Renal cortex interstitium (tissue), 11 donors: ENCODE measurements around the gene CEP85. TPM values are rescaled to one million over a fixed set of nuclear protein-coding genes. Genes with fewer than 3 reads are reported as not detected.
"Not testable (repeated sequence)": the region's sequence is repeated elsewhere in the genome, so short reads cannot be mapped to it uniquely, and the experiment has no call there.

Experiments
- DNase-seq, 11 donors: peaks; one replicate each; pipeline ENCODE4 v3.0.0-alpha.2; 2013; ENCODE audit warnings: low read depth in 9 of 11, low spot score in 4 of 11; ENCODE audit errors: extremely low read depth in 1 of 11
- polyA plus RNA-seq, 3 donors: library from polyadenylated mRNA; unstranded; fragments of 120-200 nt; gene quantifications; one replicate each; pipeline ENCODE4 v1.2.1, GENCODE V29; 2013; ENCODE audit not compliant: insufficient read length in 3 of 3

Gene CEP85
- polyA plus RNA-seq, 3 donors = 16.9 to 21.1 (median 17.9) TPM

DNA sequence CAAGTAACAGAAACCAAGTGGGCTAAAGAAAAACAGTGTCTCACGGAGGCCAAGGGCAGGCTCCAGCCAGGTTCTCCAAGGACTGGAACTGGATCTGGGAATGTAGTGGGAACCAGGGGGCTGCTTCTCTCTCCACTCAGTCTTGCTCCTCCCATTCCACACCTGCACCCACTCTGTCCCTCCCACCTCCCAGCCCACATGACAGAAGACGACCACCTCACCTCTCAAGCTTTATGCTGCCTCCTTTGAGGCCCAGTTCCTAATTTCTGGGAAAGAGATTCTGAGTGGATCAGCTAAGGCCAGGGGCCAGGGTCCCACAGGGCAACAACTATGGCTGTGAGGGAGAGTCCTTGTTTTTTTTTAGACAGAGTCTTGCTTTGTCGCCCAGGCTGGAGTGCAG lies 18.8 kb upstream of the CEP85 start:
- no peak for DNase-seq

- no peak for DNase-seq
Measured at GRCh38 chr1:26218906-26219494, 15.0 kb upstream of the CEP85 start.

GRCh38 chr1:26220199-26220912 lies 13.6 kb upstream of the CEP85 start:
- no peak for DNase-seq

- no peak for DNase-seq
Measured at GRCh38 chr1:26221094-26221493, 12.9 kb upstream of the CEP85 start.

- DNase-seq = no peak
Measured at GRCh38 chr1:26224606-26225005, 9.4 kb upstream of the CEP85 start.

GRCh38 chr1:26225033-26225831 lies 8.8 kb upstream of the CEP85 start:
- DNase-seq = peak in 8 of 11 donors; percentile 44 to 71 (median 56)

GRCh38 chr1:26230682-26231081 lies 3.3 kb upstream of the CEP85 start:
- DNase-seq = not testable (repeated sequence)

GRCh38 chr1:26234644-26235370 lies 807 bp downstream of the CEP85 start:
- peak in 2 of 11 donors; percentile 3 to 9 for DNase-seq

- no peak for DNase-seq
Measured at GRCh38 chr1:26237230-26237966, 3.4 kb downstream of the CEP85 start.

DNA sequence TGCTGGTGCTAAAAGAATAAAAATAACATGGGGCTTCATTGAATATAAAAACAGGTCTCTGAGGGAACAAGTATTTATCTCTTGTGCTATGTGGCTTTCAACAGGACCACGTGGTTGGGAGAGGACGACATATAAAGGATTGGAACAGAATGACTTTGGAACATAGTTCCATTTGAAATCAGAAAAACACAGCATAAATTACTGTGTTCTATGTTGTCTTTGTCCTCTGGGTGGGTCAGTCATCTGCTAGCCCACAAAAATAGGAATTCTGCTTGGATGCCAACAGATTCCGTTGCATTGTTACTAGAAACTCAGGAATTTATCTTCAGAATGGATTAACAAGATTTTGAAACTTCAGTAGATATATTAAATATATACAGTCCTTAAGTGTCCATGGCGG lies 5.9 kb downstream of the CEP85 start:
- no peak for DNase-seq

DNA sequence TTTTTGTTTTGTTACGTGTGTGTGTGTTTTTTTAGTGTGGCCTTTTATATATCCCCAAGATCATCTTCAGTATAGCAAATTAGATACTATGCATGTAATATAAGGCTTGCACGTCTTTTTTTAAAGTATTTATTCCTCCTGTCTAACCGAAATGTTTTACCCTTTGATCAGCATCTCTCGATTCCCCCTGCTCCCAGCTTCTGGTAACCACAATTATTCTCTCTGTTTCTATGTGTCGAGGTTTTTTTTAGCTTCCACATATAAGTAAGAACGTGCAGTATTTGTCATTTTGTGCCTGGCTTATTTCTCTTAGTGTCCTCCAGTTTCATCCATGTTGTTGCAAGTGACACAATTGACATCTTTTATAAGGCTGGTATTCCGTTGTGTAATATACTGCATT lies 18.7 kb downstream of the CEP85 start:
- DNase-seq = no peak

DNA sequence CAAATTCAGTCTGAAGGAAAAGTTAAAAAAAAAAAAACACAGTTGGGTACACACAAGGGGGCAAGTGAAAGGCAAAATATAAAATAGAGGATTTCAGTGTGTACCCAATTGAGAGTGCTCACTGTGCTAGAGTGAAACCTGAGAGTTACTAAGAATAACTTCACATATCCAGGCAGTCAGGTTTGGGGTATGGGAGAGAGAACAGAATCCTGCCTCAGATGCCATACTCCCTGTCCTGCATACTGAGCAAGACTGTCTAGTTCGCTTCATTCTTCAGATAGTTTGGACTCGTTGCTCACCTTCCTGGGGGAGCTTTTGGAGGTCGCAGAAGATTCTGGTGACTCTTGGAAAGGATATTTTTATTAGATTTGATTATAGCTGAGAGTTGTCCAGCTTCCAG lies 20.4 kb downstream of the CEP85 start:
- no peak for DNase-seq

DNA sequence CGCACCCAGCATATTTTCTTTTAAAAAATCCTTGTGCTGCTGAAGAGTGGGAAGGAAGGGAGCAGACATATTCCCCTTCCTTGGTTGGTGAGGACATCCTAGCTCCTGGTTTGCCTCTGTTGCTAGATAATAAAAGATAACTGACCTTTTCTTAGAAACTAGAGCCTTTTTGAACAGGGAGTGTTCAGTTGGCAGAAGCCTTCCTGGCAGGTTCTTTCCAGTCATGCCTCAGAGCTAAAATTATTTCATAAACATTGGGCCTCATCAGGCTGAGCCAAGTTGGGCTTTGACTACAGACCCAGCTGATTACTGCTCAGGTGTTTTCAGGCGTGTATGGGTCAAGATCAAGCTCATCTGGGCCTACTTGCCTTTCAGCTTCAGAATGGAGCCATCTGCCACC lies 23.2 kb downstream of the CEP85 start:
- no peak for DNase-seq

GRCh38 chr1:26259005-26259404 lies 25.0 kb downstream of the CEP85 start:
- DNase-seq = no peak

DNA sequence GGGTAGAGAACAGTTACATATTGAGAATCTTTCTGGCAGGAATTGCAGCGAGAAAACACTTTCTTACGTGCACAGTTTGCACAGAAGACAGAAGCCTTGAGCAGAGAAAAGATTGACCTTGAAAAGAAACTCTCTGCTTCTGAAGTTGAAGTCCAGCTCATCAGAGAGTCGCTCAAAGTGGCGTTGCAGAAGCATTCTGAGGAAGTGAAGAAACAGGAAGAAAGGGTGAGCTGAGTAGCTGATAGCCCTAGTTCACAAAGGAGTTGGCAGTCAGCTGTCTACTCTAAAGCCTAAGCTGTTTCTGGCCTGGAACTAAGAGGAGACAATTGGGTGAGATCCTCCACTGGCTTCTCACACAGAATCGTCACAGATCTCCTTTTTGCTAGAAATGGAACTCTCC lies 25.6 kb downstream of the CEP85 start:
- no peak for DNase-seq

DNA sequence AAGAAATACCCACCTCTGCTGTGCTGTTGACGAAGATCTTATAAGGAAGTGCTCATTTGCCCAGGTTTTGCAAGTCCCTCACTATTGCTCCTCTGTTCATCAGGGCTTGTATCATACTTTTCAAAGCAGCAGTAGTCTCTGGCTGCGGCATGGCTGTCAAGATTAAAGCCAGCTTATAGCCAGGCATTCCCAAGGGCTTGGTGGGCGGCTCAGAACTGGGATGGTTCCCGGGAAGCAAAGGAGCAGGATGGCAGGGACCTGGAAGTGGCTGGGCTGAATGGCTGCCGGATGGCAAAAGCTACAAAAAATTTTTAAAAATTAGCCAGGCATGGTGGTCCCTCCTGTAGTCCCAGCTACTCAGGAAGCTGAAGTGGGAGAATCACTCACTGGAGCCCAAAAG lies 29.2 kb downstream of the CEP85 start:
- DNase-seq = no peak

DNA sequence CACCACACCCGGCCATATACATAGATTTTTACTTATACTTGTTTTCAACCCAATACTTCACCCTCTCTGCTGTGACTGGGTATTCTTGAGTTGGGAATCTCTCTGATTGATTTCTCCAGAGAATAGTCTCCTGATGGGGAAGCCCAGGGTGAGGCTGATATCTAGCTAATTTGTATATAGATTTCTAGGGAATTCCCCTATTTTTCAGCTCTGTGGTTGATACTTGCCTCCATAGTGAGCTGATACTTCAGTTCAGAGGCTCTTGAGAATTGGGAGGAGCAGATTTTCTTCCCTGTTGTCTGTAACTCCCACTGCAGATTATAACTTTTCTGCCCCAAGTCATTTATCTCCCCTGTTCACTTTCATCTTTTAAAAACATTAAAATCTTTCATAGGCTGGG lies 31.4 kb downstream of the CEP85 start:
- no peak for DNase-seq

GRCh38 chr1:26268290-26269197 lies 34.5 kb downstream of the CEP85 start:
- no peak for DNase-seq
